Measurements from ENCODE around the gene LRRC15.

The LRRC15 gene

DNA sequence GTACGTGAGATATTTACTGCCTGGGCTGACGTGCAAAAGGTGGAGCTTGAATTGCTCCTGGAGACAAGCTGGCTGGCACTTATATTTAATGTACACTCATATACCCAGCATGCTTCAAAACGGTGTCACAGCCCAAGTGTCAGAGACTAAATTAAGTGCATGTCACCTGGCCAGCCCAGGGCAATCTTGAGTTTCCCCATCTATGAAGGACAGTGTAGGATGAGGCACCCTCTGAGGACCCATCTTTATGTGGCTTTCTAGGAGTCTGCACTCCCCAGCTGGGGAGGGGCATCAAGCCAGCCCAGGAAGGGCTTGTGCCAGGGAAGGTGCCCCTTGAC is 5.3 kb downstream of the LRRC15 start:
- no peak for DNase-seq (ENCODE audit: low read depth)

- no peak for DNase-seq (ENCODE audit: low read depth)
Observed at GRCh38 chr3:194360568-194360967, 9.0 kb downstream of the LRRC15 start.

- DNase-seq (ENCODE audit: low read depth) = no peak
Observed at GRCh38 chr3:194357681-194358080, 11.9 kb downstream of the LRRC15 start.

DNA sequence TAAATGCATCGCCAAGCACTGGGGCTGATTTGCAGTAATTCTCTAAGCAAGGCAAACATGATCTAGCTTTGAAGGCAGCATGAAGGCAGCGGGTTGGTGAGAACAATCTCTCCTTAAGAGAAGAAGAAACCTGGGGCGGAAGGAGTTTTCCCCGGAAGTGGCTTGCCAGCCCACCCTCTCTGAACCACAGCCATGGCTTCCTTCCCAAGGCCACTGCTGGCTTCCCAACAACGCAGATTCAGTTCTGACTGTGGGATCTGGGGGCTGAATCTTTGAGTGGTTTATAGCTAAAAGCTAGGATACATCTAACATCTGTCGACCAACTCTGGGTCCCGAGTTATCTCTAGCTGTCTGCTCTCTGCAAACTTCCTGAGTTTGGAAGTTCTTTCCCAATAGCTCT is 14.2 kb downstream of the LRRC15 start:
- no peak for DNase-seq (ENCODE audit: low read depth)

GRCh38 chr3:194354315-194354714 is 15.2 kb downstream of the LRRC15 start:
- DNase-seq (ENCODE audit: low read depth) = no peak

DNA sequence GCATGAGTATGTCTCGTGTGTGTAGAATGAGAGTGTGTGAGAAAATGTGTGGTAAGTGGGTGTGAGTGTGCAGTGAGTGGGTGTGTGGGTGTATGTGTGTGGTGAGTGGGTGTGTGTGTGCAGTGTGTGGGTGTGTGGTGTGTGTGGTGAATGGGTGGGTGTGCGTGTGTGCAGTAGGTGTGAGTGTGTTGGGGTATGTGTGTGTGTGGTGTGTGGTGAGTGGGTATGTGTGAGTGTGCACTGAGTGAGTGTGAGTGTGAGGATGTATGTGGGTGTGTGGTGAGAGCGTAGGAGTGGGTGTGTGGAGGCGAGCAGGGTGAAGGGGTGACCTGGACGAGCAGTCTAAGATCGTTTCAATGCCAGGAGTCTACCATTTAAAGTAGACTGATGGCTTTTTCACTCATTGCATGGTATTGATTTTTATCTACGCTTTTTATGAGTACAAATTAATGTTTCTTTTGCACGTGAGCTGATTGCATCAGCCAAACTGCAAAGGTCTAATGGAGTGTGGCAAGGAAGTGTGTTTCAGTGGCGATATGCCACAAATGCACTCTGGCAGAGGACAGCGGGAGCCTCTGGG is 16.8 kb downstream of the LRRC15 start:
- DNase-seq (ENCODE audit: low read depth) = no peak

- no peak for DNase-seq (ENCODE audit: low read depth)
Observed at GRCh38 chr3:194351952-194352536, 17.5 kb downstream of the LRRC15 start.

DNA sequence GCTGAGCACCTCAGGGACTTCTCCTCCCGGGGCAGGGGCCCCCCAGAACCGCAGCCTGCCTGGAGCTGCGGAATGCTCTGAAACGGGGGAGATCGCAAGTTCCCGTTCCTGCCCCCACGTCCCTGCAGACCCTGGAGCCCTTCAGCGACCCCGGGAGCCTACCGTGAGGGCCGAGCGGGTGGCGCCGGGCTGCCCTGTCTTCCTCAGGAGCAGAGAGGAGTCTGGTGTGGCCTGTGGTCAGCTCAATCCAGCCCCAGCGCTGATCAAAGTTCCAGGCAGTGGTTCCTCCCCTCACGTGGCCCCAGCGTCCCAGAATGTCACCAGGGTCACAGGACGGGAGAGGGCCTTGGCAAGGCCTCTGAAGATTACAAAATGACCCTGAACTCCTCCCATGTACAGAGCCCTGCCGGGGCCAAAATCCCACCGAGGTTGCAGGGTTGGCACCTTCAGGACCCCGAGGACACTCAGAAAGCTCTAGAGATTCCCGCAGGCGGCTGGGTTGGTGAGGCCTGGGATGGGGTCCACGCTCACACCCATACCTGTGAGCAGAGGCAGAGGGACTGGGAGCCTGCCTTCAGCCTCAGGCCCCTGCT is 18.4 kb downstream of the LRRC15 start, which contains the start of gene CPN2:
Gene CPN2 (minus strand): TSS at position 249 of the 593 bp plus-strand sequence. CDS start 8,626 bp downstream, outside the sequence.
- DNase-seq (ENCODE audit: low read depth) = no peak

DNA sequence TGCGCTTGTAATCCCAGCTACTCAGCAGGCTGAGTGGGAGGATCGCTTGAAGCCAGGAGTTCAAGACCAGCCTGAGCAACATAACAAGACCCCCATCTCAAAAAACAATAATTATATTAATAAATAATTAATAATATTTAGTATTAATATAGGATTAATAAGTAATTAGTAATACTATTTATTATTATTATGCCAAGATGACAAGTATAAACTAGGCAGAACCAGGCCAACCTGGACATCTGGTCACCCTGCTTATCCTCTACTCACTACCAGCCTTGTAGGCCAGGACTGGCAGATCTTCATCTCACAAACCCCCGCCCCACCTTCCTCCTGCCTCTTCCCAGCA is 18.8 kb downstream of the LRRC15 start:
- no peak for DNase-seq (ENCODE audit: low read depth)

- no peak for DNase-seq (ENCODE audit: low read depth)
Observed at GRCh38 chr3:194348354-194348753, 21.2 kb downstream of the LRRC15 start.

GRCh38 chr3:194346621-194347020 is 22.9 kb downstream of the LRRC15 start:
- no peak for DNase-seq (ENCODE audit: low read depth)

DNA sequence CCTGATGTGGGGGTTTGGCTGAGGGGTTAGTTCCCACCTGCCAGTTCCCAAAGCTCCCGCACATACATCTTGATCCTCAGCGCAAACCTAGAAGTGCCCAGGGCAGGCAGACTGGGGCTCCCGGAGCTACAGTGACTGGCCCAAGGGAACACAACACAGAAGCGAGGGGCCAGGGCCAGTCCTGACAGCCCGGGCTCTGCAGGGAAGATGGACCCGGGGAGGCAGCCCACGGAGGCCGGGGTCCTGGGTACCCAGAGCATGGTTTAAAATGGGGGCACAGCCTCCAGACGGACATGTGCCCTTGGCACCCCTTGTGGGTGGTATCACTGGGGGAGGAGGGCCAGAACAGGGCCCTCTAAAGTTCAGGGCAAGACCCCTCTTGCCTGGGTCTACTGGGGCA is 23.5 kb downstream of the LRRC15 start:
- no peak for DNase-seq (ENCODE audit: low read depth)

- no peak for DNase-seq (ENCODE audit: low read depth)
Observed at GRCh38 chr3:194344012-194344411, 25.5 kb downstream of the LRRC15 start.

DNA sequence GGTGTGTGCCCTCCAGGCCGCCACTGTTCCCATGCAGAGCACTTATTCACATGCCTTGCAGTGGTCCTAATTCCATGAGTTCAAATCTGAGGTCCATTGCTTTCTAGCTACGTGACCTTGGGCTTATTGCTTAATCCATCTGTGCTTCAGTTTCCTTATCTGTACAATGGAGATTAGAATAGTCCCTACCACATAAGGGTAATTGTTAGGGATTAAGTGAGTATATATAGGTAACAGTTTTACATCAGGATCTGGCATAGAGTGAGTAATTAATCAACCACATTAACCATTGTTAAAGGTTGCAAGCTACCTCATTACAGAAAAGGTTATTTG is 26.0 kb downstream of the LRRC15 start:
- no peak for DNase-seq (ENCODE audit: low read depth)

DNA sequence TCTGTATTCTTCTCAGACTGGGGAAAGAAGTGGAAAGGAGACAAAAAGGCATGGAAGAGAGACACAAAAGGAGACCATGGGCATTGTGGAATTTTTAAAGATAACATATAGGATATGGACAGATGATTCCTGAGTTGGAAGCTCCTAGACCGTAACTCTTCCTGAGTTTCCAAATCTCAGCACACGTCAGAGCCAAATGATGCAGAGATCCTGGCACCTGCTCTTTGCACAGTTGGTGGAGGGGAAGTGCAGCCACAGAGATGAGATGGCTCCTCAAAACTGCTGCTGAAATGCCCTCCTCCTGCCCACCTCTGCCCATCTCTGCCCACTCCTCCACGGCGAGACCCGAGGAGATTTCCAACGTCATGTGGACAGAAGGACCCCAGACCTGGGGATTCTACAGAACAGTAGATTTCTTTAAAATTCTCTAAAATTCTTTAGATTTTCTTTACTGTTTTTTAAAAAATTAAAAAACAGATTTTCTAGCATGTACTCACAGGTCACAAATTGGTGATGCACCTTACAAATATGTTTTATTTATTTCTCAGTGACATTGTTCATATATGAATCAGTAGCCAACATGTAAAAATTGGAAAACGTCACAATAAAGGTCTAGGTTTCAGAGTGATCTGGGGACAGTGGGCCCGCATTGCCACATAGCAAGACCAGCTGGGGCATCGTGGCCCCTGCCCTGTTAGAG is 26.5 kb downstream of the LRRC15 start:
- DNase-seq (ENCODE audit: low read depth) = no peak

GRCh38 chr3:194340757-194341400 is 28.7 kb downstream of the LRRC15 start:
- DNase-seq (ENCODE audit: low read depth) = no peak

DNA sequence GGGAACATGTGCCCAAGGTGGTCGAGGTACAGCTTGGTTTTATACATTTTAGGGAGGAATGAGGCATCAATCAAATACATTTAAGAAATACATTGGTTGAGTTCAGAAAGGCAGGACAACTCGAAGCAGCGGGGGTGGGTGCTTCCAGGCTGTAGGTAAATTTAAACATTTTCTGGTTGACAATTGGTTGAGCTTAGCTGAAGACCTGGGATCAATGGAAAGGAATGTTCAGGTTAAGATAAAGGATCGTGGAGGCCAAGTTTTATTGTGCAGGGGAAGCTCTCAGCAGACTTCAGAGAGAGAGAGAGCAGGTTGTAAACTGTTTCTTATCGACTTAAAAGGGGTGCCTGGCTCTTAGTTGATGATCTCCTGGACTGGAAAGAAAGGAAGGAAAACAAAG is 29.7 kb downstream of the LRRC15 start:
- DNase-seq (ENCODE audit: low read depth) = no peak

- DNase-seq (ENCODE audit: low read depth) = no peak
Observed at GRCh38 chr3:194339356-194339755, 30.2 kb downstream of the LRRC15 start.

- DNase-seq (ENCODE audit: low read depth) = no peak
Observed at GRCh38 chr3:194337965-194338753, 31.4 kb downstream of the LRRC15 start.

DNA sequence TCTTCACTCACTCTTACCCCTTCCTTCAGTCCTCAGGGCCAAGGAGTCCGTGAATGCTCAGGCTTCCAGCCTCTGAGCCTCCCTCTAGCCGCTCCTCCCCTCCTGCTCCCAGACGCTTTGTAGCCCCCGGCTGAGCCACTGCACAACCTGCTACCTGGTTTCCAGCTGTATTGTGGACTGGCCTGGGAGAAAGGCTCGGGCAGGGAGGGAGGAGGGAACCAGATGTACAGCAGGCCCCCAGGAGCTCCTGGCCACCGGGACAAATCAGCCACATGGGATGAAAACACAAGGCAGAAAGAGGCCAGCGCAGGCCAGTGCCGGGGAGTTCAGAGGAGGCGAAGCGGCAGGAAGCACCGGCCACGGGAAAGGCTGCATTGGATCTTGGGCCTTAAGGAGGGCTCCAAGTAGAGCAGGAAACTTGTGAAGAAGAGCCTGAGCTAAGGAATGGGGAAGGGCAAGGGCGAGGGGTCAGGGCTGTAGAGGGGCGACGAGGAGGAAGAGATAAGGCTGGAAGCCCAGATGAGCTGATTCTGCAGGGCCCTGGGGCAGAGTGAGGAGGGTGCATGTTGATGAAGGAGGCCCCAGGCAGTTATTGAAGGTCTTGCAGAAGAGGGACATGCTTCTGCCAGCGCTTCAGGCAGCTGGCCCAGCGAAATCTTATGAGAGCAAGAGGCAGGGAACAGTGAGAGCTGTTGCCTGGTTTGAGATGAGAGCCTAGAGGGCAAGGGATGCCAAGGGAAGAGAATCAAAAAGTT is 32.8 kb downstream of the LRRC15 start:
- no peak for DNase-seq (ENCODE audit: low read depth)

- no peak for DNase-seq (ENCODE audit: low read depth)
Observed at GRCh38 chr3:194333981-194334320, 35.6 kb downstream of the LRRC15 start.
